GM23338 (cell line): ENCODE measurements around the gene FGF21. TPM values are rescaled to one million over a fixed set of nuclear protein-coding genes. Genes with fewer than 3 reads are reported as not detected.

ENCODE experiments used
- ATAC-seq: fragments of 200-7000 bp; cut with Tn5 transposase; 3 replicates; pipeline ENCODE4 v1.9.1; 2020
- DNase-seq: peaks from one replicate; pipeline ENCODE4 v3.0.0-alpha.2; 2015; ENCODE audit warnings: low spot score
- H2AFZ ChIP-seq: fragments of 200-600 bp; sonication (generic); 2 replicates; pipeline ENCODE4 v1.8.0; 2016; ENCODE audit warnings: antibody characterized with exemption, mild to moderate bottlenecking, moderate library complexity
- H3F3A ChIP-seq: fragments of 200-600 bp; sonication (generic); replicated peaks from 2 replicates; pipeline ENCODE4 v1.8.0; 2017; ENCODE audit warnings: antibody characterized with exemption, mixed run types, low read depth
- H3K27ac ChIP-seq: fragments of 200-600 bp; sonication (generic); 2 replicates; pipeline ENCODE4 v1.6.1; 2016; ENCODE audit warnings: low read depth
- H3K27me3 ChIP-seq: fragments of 200-600 bp; sonication (generic); 2 replicates; pipeline ENCODE4 v1.8.0; 2016; ENCODE audit warnings: mild to moderate bottlenecking, mixed run types, moderate library complexity; ENCODE audit not compliant: insufficient read depth
- H3K36me3 ChIP-seq: fragments of 200-600 bp; sonication (generic); 2 replicates; pipeline ENCODE4 v1.8.0; 2016; ENCODE audit warnings: mild to moderate bottlenecking; ENCODE audit not compliant: insufficient read depth
- H3K4me1 ChIP-seq: fragments of 200-600 bp; sonication (generic); 2 replicates; pipeline ENCODE4 v1.8.0; 2016; ENCODE audit warnings: mild to moderate bottlenecking, moderate library complexity; ENCODE audit not compliant: insufficient read depth
- H3K4me2 ChIP-seq: fragments of 200-600 bp; sonication (generic); 2 replicates; pipeline ENCODE4 v1.7.1; 2017; ENCODE audit warnings: mixed run types
- H3K4me3 ChIP-seq: fragments of 200-600 bp; sonication (generic); 2 replicates; pipeline ENCODE4 v1.6.1; 2016; ENCODE audit warnings: mixed run types
- H3K79me2 ChIP-seq: fragments of 200-600 bp; sonication (generic); replicated peaks from 2 replicates; pipeline ENCODE4 v1.8.0; 2017; ENCODE audit warnings: mild to moderate bottlenecking; ENCODE audit not compliant: insufficient read depth
- H3K9me2 ChIP-seq: fragments of 200-600 bp; sonication (generic); 2 replicates; pipeline ENCODE4 v1.8.0; 2017; ENCODE audit not compliant: insufficient read depth
- H4K20me1 ChIP-seq: fragments of 200-600 bp; sonication (generic); replicated peaks from 2 replicates; pipeline ENCODE4 v1.8.0; 2017; ENCODE audit warnings: mild to moderate bottlenecking; ENCODE audit not compliant: insufficient read depth
- H3K27ac Mint-ChIP-seq: 2 replicates; pipeline ENCODE4 v1.8.0; 2020; ENCODE audit warnings: inconsistent platforms, mild to moderate bottlenecking, moderate library complexity, mixed read lengths
- H3K27me3 Mint-ChIP-seq: 3 replicates; pipeline ENCODE4 v1.8.0; 2022; ENCODE audit warnings: low read depth, mild to moderate bottlenecking, moderate library complexity, mixed read lengths, inconsistent platforms; ENCODE audit not compliant: insufficient read depth, poor library complexity
- H3K36me3 Mint-ChIP-seq: 3 replicates; pipeline ENCODE4 v1.8.0; 2021; ENCODE audit warnings: low read depth, mild to moderate bottlenecking, inconsistent platforms, moderate library complexity, mixed read lengths
- H3K4me1 Mint-ChIP-seq: 3 replicates; pipeline ENCODE4 v1.8.0; 2020; ENCODE audit warnings: mild to moderate bottlenecking, inconsistent platforms, mixed read lengths
- H3K4me3 Mint-ChIP-seq: 3 replicates; pipeline ENCODE4 v1.8.0; 2021; ENCODE audit warnings: moderate library complexity, mild to moderate bottlenecking, inconsistent platforms, mixed read lengths
- H3K9me3 Mint-ChIP-seq: 3 replicates; pipeline ENCODE4 v1.8.0; 2020; ENCODE audit warnings: moderate library complexity, mild to moderate bottlenecking, inconsistent platforms, mixed read lengths
- CREB1 ChIP-seq: fragments of 250-450 bp; sonication (Bioruptor Pico); IDR thresholded peaks from 2 replicates; pipeline ENCODE4 v1.5.0; 2020; ENCODE audit warnings: low read depth, mild to moderate bottlenecking, moderate library complexity
- ETS1 ChIP-seq: IDR thresholded peaks from 2 replicates; pipeline ENCODE4 v1.6.1; 2016; ENCODE audit warnings: antibody characterized with exemption
- EZH2phosphoT487 ChIP-seq: fragments of 200-600 bp; sonication (generic); IDR thresholded peaks from one replicate; pipeline ENCODE4 v1.8.1; 2018; ENCODE audit warnings: antibody characterized with exemption; ENCODE audit not compliant: unreplicated experiment
- JUNB ChIP-seq: IDR thresholded peaks from one replicate; pipeline ENCODE4 v1.6.1; 2016; ENCODE audit warnings: antibody characterized with exemption; ENCODE audit not compliant: unreplicated experiment
- REST ChIP-seq: IDR thresholded peaks from one replicate; pipeline ENCODE4 v1.6.1; 2018; ENCODE audit warnings: antibody characterized with exemption; ENCODE audit not compliant: unreplicated experiment
- ZNF114 ChIP-seq: fragments of 250-450 bp; sonication (Bioruptor Pico); IDR thresholded peaks from 2 replicates; pipeline ENCODE4 v1.5.0; 2020; ENCODE audit warnings: mild to moderate bottlenecking, moderate library complexity
- ZNF462 ChIP-seq: fragments of 250-450 bp; sonication (Bioruptor Pico); IDR thresholded peaks from 2 replicates; pipeline ENCODE4 v1.5.0; 2020; ENCODE audit warnings: mild to moderate bottlenecking, moderate library complexity
- polyA plus RNA-seq: library from polyadenylated mRNA; unstranded; fragments of >200 nt; fragmentation: Nextera tagmentation; extraction: Ambion mirVana; gene quantifications from 2 replicates; pipeline ENCODE4 v1.2.1, GENCODE V29; 2016
- total RNA-seq: library from RNA; depleted of rRNA; stranded (reverse); fragments of >200 nt; shearing (Covaris generic); gene quantifications from 2 replicates; pipeline ENCODE4 v1.2.3, GENCODE V29; 2014

Gene FGF21
- total and polyA plus RNA-seq, 2 experiments from 2014 or later = 0.78 to 1.3 TPM

GRCh38 chr19:48708471-48708870, 46.9 kb upstream of the FGF21 start:
- no peak overlapping the region for H3K27ac ChIP-seq
- Mint-ChIP-seq H3K27me3 (peaks cover 18% of the 10 kb centered on the region), H3K9me3 (peaks cover 17% of the 10 kb centered on the region), H3K4me1 (peaks cover 14% of the 10 kb centered on the region), H3K4me3 (no peak overlapping the region; the same call in 2 of the 3 replicates), H3K36me3 (peaks cover 28% of the 10 kb centered on the region), H3K27ac (no peak overlapping the region)
- no peaks in the 10 kb centered on the region for H3K36me3 ChIP-seq
- peaks cover 12% of the 10 kb centered on the region; the same call in 1 of the 2 replicates for H3K4me1 ChIP-seq
- no peaks in the 10 kb centered on the region for H3K79me2 ChIP-seq
- no peaks in the 10 kb centered on the region for H4K20me1 ChIP-seq
- H3F3A ChIP-seq = 0 out of 2 replicates have a peak, but pooled peaks cover 4% of the 10 kb centered on the region
- 0 out of 2 replicates have a peak overlapping the region, but pooled peaks have one; percentile 57 for H3K4me2 ChIP-seq
- no peaks in the 10 kb centered on the region for H3K9me2 ChIP-seq
- no peaks in the 10 kb centered on the region for H3K27me3 ChIP-seq
- TF ChIP-seq ZNF114 (no peak), JUNB (no peak), REST (no peak), CREB1 (CRISPR knock-in tag) (no peak), ETS1 (no peak), EZH2phosphoT487 (no peak), ZNF462 (CRISPR knock-in tag) (no peak)
- H3K4me3 ChIP-seq = 0 out of 2 replicates have a peak overlapping the region, but pooled peaks have one; percentile 36
- no peak overlapping the region for H2AFZ ChIP-seq
- peak; percentile 36 for ATAC-seq
- peak; percentile 50 for DNase-seq
